ENCODE measurements around the gene USP22.

USP22 gene

GRCh38 chr17:21018894-21019293, 23.9 kb downstream of the USP22 start:
- DNase-seq, result no peak

- no peak for DNase-seq
Observed at GRCh38 chr17:21017861-21018260, 24.9 kb downstream of the USP22 start.

GRCh38 chr17:21017256-21017655, 25.6 kb downstream of the USP22 start:
- DNase-seq, result no peak

GRCh38 chr17:21016826-21017225, 26.0 kb downstream of the USP22 start:
- DNase-seq, result no peak

GRCh38 chr17:21015564-21015963, 27.2 kb downstream of the USP22 start:
- DNase-seq, result no peak

GRCh38 chr17:21014498-21014897, 28.3 kb downstream of the USP22 start:
- DNase-seq, result no peak

GRCh38 chr17:21013983-21014382, 28.8 kb downstream of the USP22 start:
- DNase-seq, result no peak

GRCh38 chr17:21012736-21013135, 30.1 kb downstream of the USP22 start:
- DNase-seq, result no peak

GRCh38 chr17:21010705-21011596, 31.9 kb downstream of the USP22 start:
- no peak for DNase-seq

GRCh38 chr17:21008992-21009671, 33.7 kb downstream of the USP22 start:
- DNase-seq, result no peak

- no peak for DNase-seq
Observed at GRCh38 chr17:21008160-21008915, 34.5 kb downstream of the USP22 start.

- DNase-seq, result no peak
Observed at GRCh38 chr17:21007646-21008045, 35.2 kb downstream of the USP22 start.

- DNase-seq, result no peak
Observed at GRCh38 chr17:21005803-21006202, 37.0 kb downstream of the USP22 start.

GRCh38 chr17:21005367-21005766, 37.4 kb downstream of the USP22 start:
- DNase-seq, result no peak

- no peak for DNase-seq
Observed at GRCh38 chr17:21004016-21004930, 38.5 kb downstream of the USP22 start.

- DNase-seq, result no peak
Observed at GRCh38 chr17:21003007-21003621, 39.7 kb downstream of the USP22 start.

GRCh38 chr17:21002309-21003006, 40.4 kb downstream of the USP22 start:
- no peak for DNase-seq

- no peak for DNase-seq
Observed at GRCh38 chr17:21001813-21002221, 41.0 kb downstream of the USP22 start.

- no peak for DNase-seq
Observed at GRCh38 chr17:21001111-21001812, 41.5 kb downstream of the USP22 start.

- no peak for DNase-seq
Observed at GRCh38 chr17:20999841-21000532, 42.8 kb downstream of the USP22 start.

All from GDM1 (cell line).